ENCODE data around the gene C19orf33.

GRCh38 chr19:38277969-38278680, 25.9 kb upstream of the C19orf33 start:
- TF ChIP-seq, protein P1, sequence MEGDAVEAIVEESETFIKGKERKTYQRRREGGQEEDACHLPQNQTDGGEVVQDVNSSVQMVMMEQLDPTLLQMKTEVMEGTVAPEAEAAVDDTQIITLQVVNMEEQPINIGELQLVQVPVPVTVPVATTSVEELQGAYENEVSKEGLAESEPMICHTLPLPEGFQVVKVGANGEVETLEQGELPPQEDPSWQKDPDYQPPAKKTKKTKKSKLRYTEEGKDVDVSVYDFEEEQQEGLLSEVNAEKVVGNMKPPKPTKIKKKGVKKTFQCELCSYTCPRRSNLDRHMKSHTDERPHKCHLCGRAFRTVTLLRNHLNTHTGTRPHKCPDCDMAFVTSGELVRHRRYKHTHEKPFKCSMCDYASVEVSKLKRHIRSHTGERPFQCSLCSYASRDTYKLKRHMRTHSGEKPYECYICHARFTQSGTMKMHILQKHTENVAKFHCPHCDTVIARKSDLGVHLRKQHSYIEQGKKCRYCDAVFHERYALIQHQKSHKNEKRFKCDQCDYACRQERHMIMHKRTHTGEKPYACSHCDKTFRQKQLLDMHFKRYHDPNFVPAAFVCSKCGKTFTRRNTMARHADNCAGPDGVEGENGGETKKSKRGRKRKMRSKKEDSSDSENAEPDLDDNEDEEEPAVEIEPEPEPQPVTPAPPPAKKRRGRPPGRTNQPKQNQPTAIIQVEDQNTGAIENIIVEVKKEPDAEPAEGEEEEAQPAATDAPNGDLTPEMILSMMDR (IDR thresholded peaks at IDR 0.05) = no peak
- no peak for TF ChIP-seq POLR2A (IDR thresholded peaks at IDR 0.05)

Data from adrenal gland (tissue), 5 donors.